Stimulated activated CD4-positive, alpha-beta T cell treated with anti-CD3 and anti-CD28 coated beads, TNF-alpha, amount 100 ng/mL, for 24 hours (primary cell): ENCODE measurements around the gene PWP2.
"Not testable (repeated sequence)": the region's sequence is repeated elsewhere in the genome, so short reads cannot be mapped to it uniquely, and the experiment has no call there.

Experiments used
- DNase-seq, 3 experiments: peaks; one replicate each; pipeline ENCODE4 v3.0.0-alpha.2; 2020; ENCODE audit warnings: low read depth in 3 of 3

PWP2 gene

DNA sequence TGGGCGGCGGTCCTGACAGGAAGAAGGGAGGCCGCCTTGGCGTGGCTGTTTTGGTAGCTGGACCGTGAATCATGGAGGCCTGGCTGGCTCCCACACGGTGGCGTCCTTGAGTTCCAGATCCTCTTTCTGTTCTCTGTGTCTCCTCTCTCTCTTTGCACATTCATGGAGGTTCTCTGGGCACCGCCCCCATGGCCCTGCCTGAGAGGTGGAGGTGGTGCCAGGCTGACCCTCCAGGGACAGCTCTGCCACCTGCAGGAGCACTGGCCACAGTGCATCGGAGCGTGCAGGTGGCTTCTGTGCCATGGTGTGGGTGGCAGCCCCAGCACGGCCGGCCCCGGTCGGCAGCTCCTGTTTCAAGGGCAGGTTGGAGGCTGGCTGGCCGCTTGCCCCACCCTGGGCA lies 30.8 kb downstream of the PWP2 start:
- not testable (repeated sequence) for DNase-seq

DNA sequence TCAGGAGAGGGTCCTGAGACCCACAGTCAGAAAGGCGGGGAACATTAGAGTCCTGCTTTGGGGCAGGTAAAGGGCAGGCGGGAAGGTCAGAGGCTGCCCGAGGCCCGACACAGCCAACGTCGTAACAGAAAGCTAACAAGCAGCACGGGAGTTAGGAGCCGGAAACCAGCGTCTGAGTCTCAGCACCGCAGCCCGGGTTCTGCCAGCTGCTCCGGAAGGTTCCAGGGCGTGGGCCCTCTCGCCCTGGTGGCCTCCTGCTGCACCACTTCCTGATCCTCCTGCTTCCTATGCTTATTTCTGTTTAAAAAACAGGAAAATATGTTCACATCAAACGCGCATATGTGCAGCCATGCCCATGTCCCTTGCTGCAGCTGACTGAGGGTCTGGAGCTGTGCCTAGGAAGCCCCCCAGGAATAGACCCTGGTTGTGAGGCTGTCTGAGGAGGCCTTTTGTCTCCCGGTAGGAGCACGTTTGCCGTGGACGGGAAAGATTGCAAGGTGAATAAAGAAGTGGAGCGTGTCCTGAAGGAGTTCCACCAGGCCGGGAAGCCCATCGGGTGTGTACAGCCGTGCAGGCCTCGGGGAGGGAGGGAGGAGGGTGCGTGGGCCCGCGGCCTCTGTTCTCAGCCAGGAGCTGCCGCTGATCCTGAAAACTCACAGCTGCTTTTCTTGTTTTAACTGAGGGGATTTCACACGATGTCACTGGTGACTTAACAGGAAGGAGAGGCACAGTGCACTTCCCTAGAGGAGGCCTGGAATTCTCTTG lies 32.8 kb downstream of the PWP2 start:
- DNase-seq: not testable (repeated sequence)

DNA sequence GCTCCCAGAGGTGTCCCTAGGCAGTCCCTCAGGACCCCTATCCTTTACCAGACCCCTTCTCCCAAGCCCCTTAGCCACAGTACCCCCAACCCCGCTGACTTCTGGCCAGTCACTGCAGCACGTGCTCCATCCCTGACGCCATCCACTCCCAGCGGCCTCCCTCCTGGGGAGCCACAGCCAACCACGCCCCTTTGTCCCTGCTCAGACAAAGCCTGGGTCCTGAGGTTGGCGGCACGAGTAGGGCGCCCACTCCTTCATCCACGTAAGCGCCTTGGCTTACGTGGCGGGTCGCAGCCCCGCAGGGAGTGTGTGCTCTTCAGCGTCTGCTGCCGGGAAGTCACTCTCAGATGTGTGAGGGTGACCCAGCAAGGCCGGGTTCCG lies 33.3 kb downstream of the PWP2 start:
- not testable (repeated sequence) for DNase-seq

DNA sequence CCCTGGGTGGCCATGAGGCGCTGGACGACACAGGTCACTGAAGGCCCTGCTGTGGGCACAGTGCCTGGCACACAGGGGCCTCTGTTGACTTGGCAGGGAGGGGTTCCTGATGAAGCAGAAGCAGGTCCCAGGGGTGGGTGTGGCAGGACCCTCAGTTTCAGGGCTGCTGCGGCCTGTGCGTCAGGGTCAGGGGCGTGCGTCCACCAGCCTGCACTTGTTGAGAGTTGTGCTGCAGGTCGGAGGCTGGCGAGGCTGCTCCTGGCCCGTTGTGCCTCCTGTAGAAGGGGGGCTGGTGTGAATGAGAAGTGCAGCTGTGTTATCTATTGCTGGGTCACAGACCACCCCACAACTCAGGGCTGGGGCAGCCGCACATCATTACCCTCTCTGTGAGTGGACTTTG lies 35.3 kb downstream of the PWP2 start:
- DNase-seq: not testable (repeated sequence)

DNA sequence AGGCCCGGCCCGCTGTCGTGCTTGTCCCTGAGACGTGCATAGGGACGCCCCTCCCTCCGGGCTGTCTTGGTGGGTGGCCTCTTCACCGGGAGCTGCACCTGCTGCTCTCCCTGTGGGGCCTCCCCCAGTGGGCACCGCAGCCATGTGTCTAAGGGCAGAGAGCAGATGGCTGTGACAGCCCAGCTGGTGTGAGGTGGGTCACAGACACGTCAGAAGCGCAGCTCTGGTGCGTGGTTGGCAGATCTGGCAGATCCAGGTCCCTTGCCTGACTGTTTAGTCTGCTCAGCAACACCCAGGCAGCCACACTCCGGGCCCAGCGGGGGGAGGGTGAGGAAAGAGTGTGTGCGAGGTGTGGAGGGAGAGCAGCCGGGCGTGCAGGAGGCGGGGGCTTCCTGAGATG lies 36.2 kb downstream of the PWP2 start:
- not testable (repeated sequence) for DNase-seq

DNA sequence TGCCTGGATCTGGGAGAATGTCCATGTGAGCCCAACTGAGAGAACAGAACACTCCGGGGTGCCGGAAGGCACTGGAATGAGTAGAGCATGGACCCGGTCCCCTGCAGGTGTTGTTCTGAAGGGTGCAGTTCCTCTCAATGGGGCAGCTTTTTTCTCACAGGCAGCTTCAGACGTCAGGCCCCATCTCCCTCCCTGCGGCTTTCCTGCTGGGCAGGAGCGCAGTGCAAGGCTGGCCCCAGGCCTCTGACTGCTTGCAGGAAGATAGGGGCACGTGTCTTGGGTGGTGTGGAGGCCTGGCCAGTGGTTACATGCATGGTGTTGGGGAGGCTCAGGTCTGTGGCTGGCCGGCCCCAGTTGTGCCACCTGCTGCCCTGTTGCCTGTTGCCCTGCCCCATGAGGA lies 36.8 kb downstream of the PWP2 start:
- not testable (repeated sequence) for DNase-seq

DNA sequence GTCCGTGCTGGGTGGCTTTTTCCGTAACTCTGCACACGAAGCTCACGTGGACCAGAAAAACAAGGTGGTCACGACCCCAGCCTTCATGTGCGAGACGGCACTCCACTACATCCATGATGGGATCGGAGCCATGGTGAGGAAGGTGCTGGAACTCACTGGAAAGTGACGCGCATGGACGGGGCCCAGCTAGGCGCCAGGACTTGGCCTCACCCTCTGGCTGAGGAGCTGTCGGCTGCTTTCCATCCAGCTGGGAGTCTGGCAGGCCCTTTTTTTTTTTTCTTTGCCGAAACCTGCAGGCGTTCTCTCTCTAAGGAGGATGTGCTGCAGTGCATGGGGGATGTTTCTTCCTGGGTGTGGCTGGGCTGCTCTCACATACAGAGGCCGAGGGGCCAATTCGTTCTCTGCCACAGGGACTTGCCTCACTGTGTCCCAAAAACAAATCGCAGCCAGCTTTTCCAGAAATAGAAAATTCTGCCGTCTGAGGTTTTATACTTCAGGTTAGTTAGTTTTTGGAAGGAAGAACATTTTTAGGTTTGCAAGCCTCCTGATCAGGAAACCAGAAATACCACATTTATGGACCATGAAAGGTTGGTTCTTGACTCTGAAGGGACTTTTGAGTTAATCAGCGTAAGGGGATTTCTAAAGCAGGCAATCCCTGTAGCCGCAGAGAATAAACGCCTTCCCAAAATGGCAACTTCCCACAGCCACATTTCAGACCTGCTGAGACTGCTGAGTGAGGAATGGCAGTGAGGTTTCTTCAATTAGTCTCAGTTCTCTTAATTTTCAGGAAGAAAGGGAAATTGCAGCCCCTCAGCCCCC lies 37.8 kb downstream of the PWP2 start:
- DNase-seq: not testable (repeated sequence)

DNA sequence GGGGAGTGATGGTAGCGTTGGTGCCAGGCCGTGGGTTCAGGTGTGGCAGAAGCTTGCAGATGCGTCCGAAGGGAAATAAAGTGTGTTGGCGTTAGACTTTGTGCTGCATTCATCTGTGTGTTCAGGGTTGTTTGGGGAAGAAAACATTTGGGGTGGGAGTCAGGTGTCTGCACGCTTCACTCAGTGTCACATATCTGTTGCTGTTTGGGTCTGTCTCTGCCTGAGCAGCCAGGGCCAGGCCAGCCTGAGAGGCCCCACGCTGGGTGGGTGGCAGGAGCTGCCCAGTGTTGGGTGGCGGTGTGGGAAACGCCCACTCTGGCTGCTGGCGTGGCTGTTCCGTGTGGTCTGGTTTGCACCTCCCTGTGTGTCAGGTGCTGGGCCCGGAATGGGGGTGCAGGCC lies 38.4 kb downstream of the PWP2 start:
- not testable (repeated sequence) for DNase-seq

DNA sequence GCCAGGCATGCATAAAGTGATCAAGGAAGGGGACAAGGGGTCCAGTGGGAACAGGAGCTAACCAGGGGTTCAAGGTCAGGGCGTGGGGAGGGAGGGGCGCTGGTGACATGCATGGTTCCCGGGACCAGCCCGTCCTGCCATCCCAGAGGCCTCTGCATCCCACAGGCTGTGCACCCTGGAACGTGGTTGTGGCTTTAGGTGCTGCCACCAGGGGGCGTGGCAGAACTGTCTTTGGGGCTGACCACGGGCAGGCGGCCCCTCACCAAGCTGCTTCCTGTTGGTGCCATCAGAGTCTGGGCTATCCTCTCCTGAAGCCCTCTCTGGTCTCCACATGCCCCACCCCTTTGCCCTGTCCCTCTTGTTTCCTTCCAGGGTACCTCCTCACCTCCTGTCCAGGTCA lies 39.9 kb downstream of the PWP2 start:
- DNase-seq: not testable (repeated sequence)

DNA sequence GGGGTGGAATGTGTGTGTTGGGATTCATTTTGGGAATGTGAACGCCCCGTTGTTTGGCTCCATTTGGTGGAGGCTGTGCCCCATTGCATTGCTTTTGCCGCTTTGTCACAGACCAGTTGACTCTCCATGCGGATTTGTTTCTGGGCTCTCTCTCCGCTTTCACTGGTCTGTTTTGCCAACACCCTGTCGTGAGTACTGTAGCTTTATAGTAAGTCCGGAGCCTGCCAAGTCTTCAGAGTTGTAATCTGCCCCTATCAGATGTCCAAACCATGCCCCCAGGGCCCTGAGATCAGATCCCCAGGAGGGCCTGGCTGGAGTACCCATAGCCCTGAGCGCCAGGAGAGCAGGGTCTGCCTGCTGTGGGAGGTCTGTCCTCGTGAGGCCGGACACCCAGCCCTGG lies 43.1 kb downstream of the PWP2 start:
- not testable (repeated sequence) for DNase-seq

DNA sequence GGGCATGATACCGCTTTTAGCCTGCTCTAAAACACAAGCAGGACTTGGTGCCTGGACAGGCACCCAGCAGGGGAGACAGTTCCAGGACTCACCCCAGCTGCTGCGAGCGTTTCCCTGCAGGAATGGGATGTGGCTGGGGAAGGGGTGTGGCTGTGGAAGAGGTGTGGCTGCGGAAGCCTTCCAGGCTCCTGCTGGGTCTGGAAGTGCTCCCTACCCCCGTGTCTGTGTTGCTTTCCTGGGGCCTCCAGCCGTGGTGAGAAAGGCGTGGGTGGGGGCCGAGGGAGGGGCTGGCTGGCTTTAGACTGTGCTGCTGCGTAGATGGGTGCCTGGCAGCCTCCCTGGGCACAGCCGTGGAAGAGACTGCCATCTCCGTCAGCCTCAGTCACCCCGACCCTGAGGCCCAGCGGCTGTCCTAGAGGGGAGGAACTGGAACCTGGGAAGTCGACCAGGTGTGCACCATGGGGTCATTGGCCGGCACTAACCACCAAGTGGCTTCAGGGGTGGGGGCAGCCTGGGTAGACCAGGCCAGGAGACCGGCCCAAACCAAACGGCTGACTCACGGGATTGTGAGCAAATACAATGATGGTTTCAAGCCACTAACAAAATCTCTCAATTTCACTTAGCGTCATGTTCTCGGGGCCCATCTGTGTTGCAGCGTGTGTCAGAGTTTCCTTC lies 46.2 kb downstream of the PWP2 start:
- DNase-seq: not testable (repeated sequence)

DNA sequence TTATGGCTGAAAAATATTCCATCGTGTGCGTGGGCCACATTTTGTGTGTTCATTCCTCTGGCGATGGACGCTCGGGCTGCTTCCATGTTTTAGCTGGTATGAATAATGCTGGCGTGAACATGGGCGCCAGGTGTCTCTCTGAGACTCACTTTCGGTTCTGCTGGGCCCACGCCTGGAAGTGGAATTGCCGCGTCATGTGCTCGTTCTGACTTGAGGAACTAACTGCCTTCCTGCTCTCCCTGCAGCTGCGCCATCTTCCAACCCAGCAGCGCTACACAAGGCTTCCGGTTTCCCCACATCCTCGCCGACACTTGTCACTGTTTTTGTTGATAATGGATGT lies 46.7 kb downstream of the PWP2 start:
- DNase-seq: peak in 2 of 3 experiments; percentile 31 to 66

DNA sequence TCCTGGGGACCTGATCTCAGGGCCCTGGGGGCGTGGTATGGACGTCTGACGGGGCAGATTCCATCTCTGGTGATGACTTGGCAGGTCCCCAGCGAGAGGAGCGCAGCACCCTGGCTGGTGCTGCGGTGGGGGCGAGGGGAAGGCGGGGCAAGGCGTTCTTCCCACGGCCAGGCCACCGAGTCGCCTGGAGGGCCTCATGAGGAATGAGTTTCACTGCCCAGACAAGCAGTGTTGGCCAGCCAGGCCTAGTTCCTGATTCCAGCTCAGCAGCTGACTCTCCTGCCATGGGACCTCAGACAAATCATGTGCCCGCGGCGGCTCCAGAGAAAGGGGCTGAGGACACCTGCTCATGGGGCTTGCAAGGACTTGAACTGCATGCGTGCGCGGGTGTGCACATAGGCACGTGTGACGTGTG lies 47.6 kb downstream of the PWP2 start:
- DNase-seq: not testable (repeated sequence)

DNA sequence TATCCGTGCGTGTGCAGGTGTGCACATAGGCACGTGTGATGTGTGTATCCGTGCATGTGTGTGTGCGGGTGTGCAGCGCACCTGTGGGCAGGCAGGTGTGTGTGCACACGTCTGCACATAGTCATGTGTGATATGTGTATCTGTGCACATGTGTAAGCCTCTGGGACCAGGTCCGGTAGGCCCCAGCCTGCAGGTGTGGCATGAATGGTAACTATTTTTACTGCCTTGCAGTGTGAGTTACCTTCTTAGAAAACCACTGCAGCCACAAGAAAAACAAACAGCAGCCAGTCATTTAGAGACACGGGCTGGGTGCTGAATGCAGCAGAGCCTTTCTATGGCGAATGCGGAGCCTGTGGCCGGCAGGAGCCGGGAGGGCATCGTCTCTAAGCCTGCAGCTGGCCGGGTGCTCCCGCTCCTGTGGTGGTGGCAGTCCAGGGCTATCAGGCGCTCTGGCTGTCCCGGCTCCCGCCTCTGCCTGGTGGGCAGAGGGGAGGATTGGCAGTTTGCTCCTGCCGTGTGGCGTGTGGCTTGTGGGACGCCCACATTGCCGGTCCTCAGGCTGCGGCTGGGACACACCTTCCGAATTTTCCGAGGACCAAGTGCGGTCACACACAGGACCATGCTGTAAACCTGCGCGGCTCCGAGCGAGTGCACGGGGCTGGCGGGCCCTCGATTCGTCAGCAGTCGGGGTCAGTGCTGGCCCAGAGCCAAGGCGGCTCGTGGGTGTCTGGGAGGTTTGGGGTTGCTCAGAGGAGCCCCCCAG lies 48.2 kb downstream of the PWP2 start:
- DNase-seq: not testable (repeated sequence)

DNA sequence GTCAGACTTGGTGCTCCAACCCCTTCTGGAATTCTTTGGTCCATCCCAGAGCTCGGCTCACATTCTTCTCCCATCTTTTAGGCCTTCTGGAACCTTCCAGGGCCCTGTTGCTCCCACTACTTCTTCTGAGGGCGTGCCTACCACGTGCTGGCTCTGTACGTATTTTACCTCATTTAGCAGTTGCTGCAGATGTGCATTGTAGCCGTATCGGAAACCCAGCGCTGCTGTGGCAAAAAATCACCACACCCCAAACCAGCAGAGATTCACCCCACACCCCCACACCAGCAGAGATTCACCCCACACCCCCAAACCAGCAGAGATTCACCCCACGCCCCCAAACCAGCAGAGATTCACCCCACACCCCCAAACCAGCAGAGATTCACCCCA lies 48.8 kb downstream of the PWP2 start:
- not testable (repeated sequence) for DNase-seq

DNA sequence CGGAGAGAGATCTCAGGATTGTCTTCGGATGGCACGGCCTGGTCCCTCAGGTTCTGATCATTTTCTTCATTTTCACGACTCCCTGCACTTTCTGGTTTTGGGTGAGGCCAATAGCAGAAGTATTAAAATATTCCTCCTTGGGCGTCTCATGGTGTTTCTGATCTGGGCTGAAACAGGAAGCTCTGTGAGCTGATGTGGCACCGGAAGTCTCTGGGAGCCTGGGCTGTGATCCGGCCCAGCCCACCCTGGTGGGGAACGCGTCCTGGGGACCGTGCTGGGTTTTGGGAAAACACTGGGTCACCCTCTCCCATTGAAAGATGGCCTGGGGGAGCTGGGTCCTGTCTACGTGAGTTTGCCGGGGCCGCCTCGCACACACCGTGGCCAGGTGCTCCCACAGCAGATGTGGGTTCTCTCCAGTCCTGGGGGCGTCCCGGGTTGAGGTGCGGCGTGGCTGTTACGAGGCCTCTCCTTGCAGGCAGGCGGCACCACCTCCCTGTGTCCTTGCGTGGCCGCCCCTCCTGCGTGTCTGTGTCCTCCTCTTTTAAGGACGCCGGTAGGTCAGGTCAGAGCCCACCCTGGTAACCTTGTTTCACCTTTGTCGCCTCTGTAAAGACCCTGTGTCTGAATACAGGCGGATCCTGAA lies 50.4 kb downstream of the PWP2 start:
- not testable (repeated sequence) for DNase-seq

DNA sequence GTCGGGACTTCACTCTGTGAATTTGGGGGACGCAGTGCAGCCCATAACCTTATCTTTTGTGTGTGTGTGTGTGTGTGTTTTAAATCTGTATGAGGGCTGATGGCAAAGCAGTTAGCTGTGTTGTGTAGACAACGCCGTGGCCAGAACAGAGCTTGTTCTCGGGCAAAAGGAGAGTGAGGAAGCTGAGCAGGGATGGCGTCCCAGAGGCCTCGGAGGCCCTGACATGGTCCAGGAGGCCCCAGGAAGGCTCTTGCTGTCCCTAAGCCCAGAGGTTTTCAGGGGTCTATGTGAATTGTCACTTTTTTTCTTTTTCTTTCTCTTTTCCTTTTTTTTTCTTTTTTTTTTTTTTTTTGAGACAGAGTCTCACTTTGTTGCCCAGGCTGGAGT lies 50.9 kb downstream of the PWP2 start:
- DNase-seq: not testable (repeated sequence)

DNA sequence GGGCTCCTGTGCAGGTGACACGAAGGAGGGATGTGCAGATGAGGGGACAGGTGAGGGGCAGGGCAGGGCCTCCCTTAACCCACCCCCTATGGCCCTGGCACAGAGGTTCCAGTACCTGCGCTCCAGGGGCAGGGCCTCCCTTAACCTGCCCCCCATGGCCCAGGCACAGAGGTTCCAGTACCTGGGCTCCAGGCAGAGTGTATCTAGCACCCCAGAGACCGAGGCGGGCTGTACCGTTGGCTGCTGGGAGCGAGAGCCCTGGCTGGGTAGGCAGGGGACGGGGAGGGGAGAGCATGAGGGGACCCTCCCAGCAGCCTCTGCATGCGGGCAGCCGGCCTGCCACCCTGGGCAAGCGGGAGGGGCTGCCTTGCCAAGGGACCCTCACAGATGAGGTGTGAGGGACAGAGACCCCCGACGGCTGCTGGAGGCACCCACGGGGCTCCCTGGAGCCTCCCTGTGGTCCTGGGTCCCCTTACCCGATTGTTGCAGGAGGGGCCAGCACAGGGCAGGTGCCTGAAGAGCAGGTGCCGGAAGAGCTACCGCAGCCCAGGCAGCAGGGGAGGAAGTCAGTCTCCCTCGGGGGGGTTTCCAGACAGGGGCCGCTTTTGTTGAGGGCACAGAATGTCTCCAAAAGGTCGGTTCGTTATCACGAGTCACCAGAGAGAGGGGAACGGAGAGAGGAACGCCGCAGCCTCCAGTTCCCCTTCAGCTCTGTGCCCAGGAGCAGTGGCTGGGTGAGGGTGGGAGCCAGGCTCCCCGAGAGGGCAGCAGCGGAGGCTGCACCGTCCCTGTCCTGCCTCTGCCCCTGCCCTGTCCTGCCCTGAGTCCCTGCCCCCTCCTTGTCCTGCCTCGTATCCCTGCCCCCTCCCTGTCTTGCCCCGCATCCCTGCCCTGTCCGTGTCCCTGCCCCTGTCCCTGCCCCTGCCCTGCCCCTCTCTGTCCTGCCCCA lies 52.4 kb downstream of the PWP2 start:
- DNase-seq: not testable (repeated sequence)

DNA sequence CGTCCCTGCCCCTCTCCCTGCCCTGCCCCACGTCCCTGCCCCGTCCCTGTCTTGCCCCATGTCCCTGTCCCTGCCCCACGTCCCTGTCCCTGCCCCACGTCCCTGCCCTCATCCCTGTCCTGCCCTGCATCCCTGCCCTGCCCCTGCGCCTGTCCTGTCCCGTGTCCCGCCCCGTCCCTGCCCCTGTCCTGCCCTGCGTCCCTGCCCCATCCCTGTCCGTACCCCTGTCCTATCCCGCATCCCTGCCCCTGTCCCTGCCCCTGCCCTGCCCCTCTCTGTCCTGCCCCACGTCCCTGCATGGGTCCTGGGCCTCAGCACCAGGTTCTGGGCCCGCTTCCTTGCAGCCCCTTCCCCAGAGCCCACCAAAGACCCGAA lies 53.1 kb downstream of the PWP2 start:
- DNase-seq: not testable (repeated sequence)

DNA sequence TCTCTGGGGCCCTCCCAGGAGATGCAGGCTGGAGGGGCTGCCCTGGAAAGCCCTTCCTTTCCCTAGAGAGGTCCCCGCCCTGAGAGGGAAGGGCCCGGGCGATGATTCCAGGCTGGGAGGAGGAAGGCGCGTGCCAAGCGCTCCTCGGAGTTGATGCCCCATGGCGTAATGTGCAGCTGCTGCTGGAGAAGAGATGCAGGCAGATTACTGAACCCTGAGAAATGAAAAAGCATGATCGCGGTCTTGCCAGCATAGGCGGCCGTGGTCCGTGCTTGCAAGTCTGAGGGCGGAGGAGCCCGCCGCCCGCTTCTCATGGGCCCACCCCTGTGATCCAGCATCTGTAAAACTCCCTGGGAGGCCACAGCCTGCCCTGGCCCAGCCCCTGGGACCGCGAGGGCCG lies 53.6 kb downstream of the PWP2 start:
- DNase-seq: not testable (repeated sequence)
